Measurements from ENCODE around the gene RLN1.
A peak's percentile ranks its signal among the peaks of the same experiment; 100 is the strongest.
"Not testable (repeated sequence)": the region's sequence is repeated elsewhere in the genome, so short reads cannot be mapped to it uniquely, and the experiment has no call there.

RLN1 gene

DNA sequence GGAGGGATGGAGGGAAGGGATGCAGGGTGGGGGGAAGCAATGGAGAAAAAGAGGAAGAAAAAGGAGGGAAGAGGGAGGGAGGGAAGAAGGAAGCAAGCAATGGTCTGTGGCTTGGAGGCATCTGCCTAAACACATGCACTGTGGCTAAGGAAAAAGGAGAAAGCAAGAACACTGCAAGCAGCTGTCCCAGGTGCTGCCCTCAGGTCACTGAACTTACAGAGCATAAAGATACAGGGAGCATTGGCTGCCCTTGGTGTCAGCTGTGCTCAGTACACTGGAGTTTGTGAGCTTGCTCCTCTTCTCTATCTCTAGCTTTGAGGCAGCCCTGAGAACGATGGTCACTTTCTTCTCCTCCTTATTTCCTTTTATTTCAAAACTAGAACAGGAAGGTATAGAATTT lies 18.1 kb downstream of the RLN1 start:
- not testable (repeated sequence) for DNase-seq (ENCODE audit: low spot score)

DNA sequence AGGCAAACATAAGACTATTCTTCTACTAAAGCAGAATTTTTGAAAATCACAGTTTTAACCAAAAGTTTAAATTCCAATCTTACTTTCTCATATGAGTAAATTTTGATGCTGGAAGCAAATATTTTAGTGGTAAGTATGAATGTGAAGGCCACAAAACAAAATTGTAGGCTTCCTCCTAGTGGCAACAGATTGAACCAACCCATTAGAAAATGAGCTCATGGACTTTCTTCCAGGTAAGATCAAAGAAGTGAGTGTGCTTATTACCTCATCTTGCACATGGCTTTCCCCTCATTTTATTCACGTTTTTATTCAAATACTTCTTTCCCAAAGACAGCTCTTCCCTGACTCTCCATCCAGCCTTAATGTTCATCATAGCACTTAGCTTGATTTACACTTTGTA lies 18.6 kb downstream of the RLN1 start:
- peak; percentile 16 for DNase-seq (ENCODE audit: low spot score)

DNA sequence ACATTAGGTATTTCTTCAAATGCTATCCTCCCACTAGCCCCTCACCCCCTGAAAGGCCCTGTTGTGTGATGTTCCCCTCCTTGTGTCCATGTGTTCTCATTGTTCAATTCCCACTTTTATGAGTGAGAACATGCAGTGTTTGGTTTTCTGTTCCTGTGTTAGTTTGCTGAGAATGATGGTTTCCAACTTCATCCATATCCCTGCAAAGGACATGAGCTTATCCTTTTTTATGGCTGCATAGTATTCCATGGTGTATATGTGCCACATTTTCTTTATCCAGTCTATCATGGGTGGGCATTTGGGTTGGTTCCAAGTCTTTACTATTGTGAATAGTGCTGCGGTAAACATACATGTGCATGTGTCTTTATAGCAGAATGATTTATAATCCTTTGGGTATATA lies 23.3 kb downstream of the RLN1 start:
- DNase-seq (ENCODE audit: low spot score): not testable (repeated sequence)

GRCh38 chr9:5315187-5315923 lies 24.3 kb downstream of the RLN1 start:
- no peak for DNase-seq (ENCODE audit: low spot score)

DNA sequence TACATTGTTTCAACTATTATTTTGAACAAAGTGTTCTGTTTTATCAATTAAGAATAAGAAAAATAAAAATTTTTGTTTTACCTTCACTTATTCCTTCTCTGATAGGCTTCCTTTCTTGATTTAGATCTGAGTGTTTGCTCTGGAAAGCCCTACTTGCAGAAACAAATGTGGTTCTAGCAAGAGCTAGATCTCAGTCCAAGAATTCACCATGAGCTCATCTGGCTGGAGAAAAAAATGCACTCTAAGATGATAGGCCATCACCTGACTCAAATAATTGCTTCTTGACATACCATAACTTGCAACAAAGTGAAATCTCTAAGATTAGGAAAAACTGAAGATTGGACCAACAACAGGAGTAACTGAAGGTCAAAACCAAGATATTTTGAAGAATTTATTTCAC lies 28.8 kb downstream of the RLN1 start:
- DNase-seq (ENCODE audit: low spot score): no peak

DNA sequence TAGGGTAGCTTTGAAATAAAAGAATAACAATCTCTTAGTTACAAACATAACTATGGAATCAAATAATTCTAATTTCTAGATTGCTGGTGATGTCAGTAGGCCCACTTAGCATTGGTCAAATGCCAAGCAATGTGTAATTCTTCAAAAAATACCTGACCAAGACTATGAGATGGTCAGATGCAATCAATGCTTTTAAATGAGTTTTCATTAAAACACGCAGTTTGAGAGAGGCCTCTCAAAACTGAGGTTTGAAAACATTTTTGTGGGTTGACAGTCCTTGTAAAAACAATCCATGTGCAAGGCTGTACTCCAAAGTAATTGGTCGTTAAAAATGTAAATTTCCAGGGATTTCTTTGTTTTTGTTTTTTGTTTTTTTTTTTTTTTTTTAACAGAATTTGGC lies 33.9 kb downstream of the RLN1 start:
- no peak for DNase-seq (ENCODE audit: low spot score)

DNA sequence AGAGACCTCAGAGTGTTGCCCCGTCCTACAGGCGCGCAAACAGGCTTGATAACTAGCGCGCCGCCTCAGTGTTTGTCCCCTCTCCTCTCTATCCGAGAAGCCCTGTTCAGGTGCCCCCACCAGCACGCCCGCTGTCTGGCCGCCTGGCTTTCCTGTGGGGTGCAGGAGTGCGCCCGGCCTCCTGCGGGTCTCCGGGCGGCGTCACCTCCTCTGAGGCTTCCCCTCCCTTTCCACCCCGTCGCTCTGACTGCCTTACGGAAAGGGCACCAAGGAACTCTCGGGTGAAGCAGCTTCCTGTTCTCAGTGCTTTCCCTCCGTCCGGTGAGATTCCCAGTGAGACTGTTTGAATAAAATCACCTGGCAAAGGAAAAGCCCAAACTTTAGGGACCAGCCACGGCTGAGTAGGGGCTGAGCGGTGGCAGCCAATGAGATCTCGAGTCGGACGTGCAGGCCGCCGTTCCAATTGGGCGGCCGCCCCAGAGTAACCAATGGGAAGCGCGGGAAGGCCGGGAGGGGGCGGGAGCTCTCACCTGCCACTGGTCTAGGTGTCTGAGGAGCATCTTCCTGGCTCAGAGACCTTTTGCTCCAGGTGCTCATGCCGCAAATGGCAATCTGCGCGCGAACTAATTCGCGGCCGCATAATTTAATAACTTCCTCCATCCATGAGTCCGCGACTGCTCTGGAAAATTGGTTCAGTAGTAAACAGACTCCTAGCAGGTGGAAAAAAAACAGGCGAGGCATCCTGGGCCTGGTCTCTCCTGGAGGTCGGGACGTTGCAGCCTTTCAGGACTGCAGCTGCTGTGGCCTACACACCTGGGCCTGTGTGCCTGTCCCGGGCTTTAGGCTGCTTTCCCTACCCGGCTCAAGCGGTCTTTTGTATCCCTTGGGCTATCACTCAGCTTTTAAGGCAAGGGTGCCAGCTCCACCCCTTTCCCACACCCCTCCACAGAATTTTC lies 35.6 kb downstream of the RLN1 start, which contains the start of gene RLN2:
Gene RLN2 (minus strand): TSS at position 877 of the 956 bp plus-strand sequence. CDS start 136 bp downstream, at position 741.
- DNase-seq (ENCODE audit: low spot score): not testable (repeated sequence)

DNA sequence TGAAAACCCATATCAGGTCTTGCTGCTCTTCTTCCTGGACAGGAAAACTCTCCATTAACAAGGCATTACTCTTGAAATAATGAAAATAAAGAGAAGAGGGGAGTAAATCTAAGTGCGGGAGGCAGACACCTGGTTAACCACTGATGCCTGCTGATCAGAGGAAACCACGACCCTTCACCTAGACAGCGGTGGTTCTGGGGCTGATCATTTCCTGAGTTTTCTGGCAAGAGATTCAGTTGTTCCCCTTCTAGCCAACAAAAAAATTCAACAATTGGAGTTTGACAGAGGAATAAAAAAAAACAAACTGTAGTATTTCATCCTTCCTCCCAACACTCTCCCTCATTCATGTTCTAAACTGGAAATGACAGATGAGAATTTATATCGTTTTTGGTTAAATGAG lies 38.1 kb downstream of the RLN1 start:
- no peak for DNase-seq (ENCODE audit: low spot score)

DNA sequence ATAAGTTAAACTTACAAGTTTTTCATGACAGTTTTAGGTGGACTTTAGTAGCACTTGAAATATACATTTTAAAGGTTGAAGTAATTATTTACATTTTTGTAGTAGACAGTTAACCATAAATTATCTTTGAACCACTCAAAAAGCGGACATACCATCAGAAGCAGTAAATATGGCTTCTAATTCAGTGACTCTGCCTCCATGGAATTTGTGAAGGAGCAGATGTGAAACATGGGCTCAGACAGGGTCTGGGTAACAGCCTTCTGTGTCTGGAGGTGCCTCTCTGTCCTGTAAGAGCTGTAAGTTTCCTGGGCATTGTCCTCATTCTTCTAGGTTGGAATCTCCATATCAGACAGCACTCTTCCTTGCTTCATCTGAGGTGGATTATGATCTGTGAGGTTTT lies 47.5 kb downstream of the RLN1 start:
- no peak for DNase-seq (ENCODE audit: low spot score)

GRCh38 chr9:5288591-5288990 lies 51.1 kb downstream of the RLN1 start:
- DNase-seq (ENCODE audit: low spot score): no peak

GRCh38 chr9:5286262-5286661 lies 53.4 kb downstream of the RLN1 start:
- DNase-seq (ENCODE audit: low spot score): no peak
